ENCODE measurements around the gene LUC7L.

DNA sequence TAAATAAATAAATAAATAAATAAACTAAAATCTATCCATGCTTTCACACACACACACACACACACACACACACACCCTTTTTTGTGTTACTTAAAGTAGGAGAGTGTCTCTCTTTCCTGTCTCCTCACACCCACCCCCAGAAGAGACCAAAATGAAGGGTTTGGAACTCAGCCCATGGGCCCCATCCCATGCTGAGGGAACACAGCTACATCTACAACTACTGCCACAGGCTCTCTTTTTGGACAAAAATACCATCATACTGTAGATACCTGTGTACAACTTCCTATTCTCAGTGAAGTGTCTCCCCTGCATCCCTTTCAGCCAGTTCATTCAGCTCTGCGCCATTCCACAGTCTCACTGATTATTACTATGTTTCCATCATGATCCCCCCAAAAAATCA lies 58.5 kb downstream of the LUC7L start:
- TF ChIP-seq, protein P1, sequence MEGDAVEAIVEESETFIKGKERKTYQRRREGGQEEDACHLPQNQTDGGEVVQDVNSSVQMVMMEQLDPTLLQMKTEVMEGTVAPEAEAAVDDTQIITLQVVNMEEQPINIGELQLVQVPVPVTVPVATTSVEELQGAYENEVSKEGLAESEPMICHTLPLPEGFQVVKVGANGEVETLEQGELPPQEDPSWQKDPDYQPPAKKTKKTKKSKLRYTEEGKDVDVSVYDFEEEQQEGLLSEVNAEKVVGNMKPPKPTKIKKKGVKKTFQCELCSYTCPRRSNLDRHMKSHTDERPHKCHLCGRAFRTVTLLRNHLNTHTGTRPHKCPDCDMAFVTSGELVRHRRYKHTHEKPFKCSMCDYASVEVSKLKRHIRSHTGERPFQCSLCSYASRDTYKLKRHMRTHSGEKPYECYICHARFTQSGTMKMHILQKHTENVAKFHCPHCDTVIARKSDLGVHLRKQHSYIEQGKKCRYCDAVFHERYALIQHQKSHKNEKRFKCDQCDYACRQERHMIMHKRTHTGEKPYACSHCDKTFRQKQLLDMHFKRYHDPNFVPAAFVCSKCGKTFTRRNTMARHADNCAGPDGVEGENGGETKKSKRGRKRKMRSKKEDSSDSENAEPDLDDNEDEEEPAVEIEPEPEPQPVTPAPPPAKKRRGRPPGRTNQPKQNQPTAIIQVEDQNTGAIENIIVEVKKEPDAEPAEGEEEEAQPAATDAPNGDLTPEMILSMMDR (IDR thresholded peaks at IDR 0.05; ENCODE audit: low read depth, low read length) = no peak
- TF ChIP-seq POLR2A (IDR thresholded peaks at IDR 0.05; ENCODE audit: extremely low read depth, insufficient read length) (no peak), MYC (IDR thresholded peaks at IDR 0.05; ENCODE audit: low read depth, low read length) (no peak)
- TF ChIP-seq, protein P2, sequence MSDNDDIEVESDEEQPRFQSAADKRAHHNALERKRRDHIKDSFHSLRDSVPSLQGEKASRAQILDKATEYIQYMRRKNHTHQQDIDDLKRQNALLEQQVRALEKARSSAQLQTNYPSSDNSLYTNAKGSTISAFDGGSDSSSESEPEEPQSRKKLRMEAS (IDR thresholded peaks at IDR 0.05; ENCODE audit: low read depth, low read length) = no peak
